B cell (primary cell): ENCODE measurements around the gene SCOC. TPM values are rescaled to one million over a fixed set of nuclear protein-coding genes. Genes with fewer than 3 reads are reported as not detected.

Experiments
- ATAC-seq: fragments of 200-7000 bp; cut with Tn5 transposase; one replicate; pipeline ENCODE4 v1.10.0; 2021; ENCODE audit warnings: low read depth, mild to moderate bottlenecking, moderate number of reproducible peaks, moderate library complexity
- CTCF ChIA-PET: fragments of 350-600 bp; sonication (Branson Sonifier 250); formaldehyde crosslinking; loops from one replicate; lab custom pipeline; 2021; ENCODE audit warnings: antibody characterized with exemption, inconsistent platforms; lab: Charles Lee
- POLR2A ChIA-PET: fragments of 350-600 bp; sonication (Branson Sonifier 250); formaldehyde crosslinking; loops from one replicate; lab custom pipeline; 2021; ENCODE audit warnings: antibody characterized with exemption; lab: Charles Lee
- DNase-seq: peaks from one replicate; pipeline ENCODE4 v3.0.0; 2013
- H2AFZ ChIP-seq: 2 replicates; pipeline ENCODE4 v1.6.1; 2012; ENCODE audit warnings: mild to moderate bottlenecking, low read depth, low read length; ENCODE audit not compliant: insufficient read depth, poor library complexity, severe bottlenecking
- H3K27ac ChIP-seq, 2 donors: 1 replicate in 1 of 2; 2 replicates in 1 of 2; pipeline ENCODE4 v1.5.1; 2012 to 2013; ENCODE audit warnings: low read length in 2 of 2, mild to moderate bottlenecking in 2 of 2, moderate library complexity in 1 of 2
- H3K27me3 ChIP-seq, 4 experiments: fragments of 200-600 bp in 1 of 4; sonication (generic) in 1 of 4; replicated peaks in 1 of 4; 1 replicate in 2 of 4; 2 replicates in 2 of 4; pipeline versions ENCODE4 v1.6.1 to v1.7.0; 2013 to 2016; ENCODE audit warnings: low read length in 3 of 4, mild to moderate bottlenecking in 2 of 4, mixed read lengths in 1 of 4, moderate library complexity in 1 of 4; ENCODE audit not compliant: insufficient read depth in 4 of 4, control insufficient read depth in 3 of 4; ENCODE audit errors: control extremely low read depth in 1 of 4
- H3K36me3 ChIP-seq, 2 experiments: replicated peaks in 1 of 2; 1 replicate in 1 of 2; 2 replicates in 1 of 2; pipeline versions ENCODE4 v1.6.1 to v1.7.1; 2013; ENCODE audit warnings: low read length in 1 of 2; ENCODE audit not compliant: insufficient read depth in 2 of 2, control insufficient read depth in 1 of 2; ENCODE audit errors: control extremely low read depth in 1 of 2, extremely low read depth in 1 of 2
- H3K4me1 ChIP-seq, 2 donors: fragments of 200-600 bp in 1 of 2; sonication (generic) in 1 of 2; 1 replicate in 1 of 2; 2 replicates in 1 of 2; pipeline versions ENCODE4 v1.5.1 to v1.6.1; 2013 to 2017; ENCODE audit warnings: low read length in 2 of 2; ENCODE audit not compliant: control insufficient read depth in 2 of 2, insufficient read depth in 2 of 2
- H3K4me2 ChIP-seq: replicated peaks from 2 replicates; pipeline ENCODE3; 2012; ENCODE audit warnings: mild to moderate bottlenecking, low read depth, low read length; ENCODE audit not compliant: poor library complexity, severe bottlenecking
- H3K4me3 ChIP-seq, 5 experiments: fragments of 200-600 bp in 1 of 5; sonication (generic) in 1 of 5; 1 replicate in 3 of 5; 2 replicates in 2 of 5; pipeline versions ENCODE4 v1.5.1 to v1.7.0; 2011 to 2016; ENCODE audit warnings: low read length in 4 of 5, mild to moderate bottlenecking in 4 of 5, low read depth in 2 of 5, control low read depth in 1 of 5, moderate library complexity in 1 of 5; ENCODE audit not compliant: insufficient read depth in 1 of 5; ENCODE audit errors: control extremely low read depth in 1 of 5, extremely low read depth in 1 of 5
- H3K79me2 ChIP-seq: fragments of 200-600 bp; sonication (generic); one replicate; pipeline ENCODE4 v1.6.0; 2016; ENCODE audit warnings: low read length; ENCODE audit not compliant: control insufficient read depth, insufficient read depth
- H3K9ac ChIP-seq: fragments of 200-600 bp; sonication (generic); 2 replicates; pipeline ENCODE4 v1.6.1; 2017; ENCODE audit warnings: mild to moderate bottlenecking, low read length, moderate library complexity
- H3K9me3 ChIP-seq, 3 donors: one replicate each; pipeline versions ENCODE4 v1.6.1 to v1.7.1; 2013; ENCODE audit warnings: low read length in 2 of 3; ENCODE audit not compliant: control insufficient read depth in 2 of 3, insufficient read depth in 1 of 3; ENCODE audit errors: control extremely low read depth in 1 of 3
- H4K20me1 ChIP-seq: 2 replicates; pipeline ENCODE4 v1.6.0; 2012; ENCODE audit warnings: mild to moderate bottlenecking, low read length; ENCODE audit not compliant: insufficient read depth, control insufficient read depth, poor library complexity, severe bottlenecking
- H3K27ac Mint-ChIP-seq: one replicate; pipeline ENCODE4 v1.8.0; 2021; ENCODE audit warnings: mixed read lengths
- H3K27me3 Mint-ChIP-seq: one replicate; pipeline ENCODE4 v1.8.0; 2021; ENCODE audit warnings: mixed read lengths
- H3K4me1 Mint-ChIP-seq: one replicate; pipeline ENCODE4 v1.8.0; 2021; ENCODE audit warnings: mixed read lengths
- H3K4me3 Mint-ChIP-seq: one replicate; pipeline ENCODE4 v1.8.0; 2021; ENCODE audit warnings: mixed read lengths
- H3K9me3 Mint-ChIP-seq: one replicate; pipeline ENCODE4 v1.8.0; 2022; ENCODE audit warnings: mixed read lengths; ENCODE audit not compliant: insufficient read depth
- CTCF ChIP-seq: fragments of 200-600 bp; IDR thresholded peaks from one replicate; pipeline ENCODE4 v1.8.0; 2022; ENCODE audit warnings: antibody characterized with exemption, mild to moderate bottlenecking
- EZH2 ChIP-seq: IDR thresholded peaks from 2 replicates; pipeline ENCODE4 v1.6.1; 2012; ENCODE audit warnings: borderline replicate concordance, low read depth, mild to moderate bottlenecking, moderate library complexity, low read length; ENCODE audit not compliant: insufficient read depth, poor library complexity, severe bottlenecking
- WGBS: methylation state at CpG from one replicate; pipeline ENCODE4 v1.1.5; 2013; ENCODE audit warnings: missing lambda C conversion rate; ENCODE audit not compliant: insufficient coverage; 5-methylcytosine and 5-hydroxymethylcytosine counted together
- intact Hi-C: fragments of 100-400 bp; cut with micrococcal nuclease; formaldehyde crosslinking; loops from one replicate; pipeline ENCODE4 v1.10.0; 2022
- polyA plus RNA-seq: library from polyadenylated mRNA; depleted of rRNA; stranded (reverse); fragments of >200 nt; gene quantifications from 2 replicates; pipeline ENCODE4 v1.2.3, GENCODE V29; 2012
- total RNA-seq, 2 donors: library from RNA; stranded (reverse); fragments of 120-200 nt in 1 of 2; gene quantifications; 1 replicate in 1 of 2; 2 replicates in 1 of 2; pipeline versions ENCODE4 v1.2.3 to v1.2.4, GENCODE V29; 2013 to 2022

SCOC gene
- total and polyA plus RNA-seq, 2 donors (not counting 1 experiment from before 2014, with no cell fraction given) = 4.6 to 18.4 TPM

DNA sequence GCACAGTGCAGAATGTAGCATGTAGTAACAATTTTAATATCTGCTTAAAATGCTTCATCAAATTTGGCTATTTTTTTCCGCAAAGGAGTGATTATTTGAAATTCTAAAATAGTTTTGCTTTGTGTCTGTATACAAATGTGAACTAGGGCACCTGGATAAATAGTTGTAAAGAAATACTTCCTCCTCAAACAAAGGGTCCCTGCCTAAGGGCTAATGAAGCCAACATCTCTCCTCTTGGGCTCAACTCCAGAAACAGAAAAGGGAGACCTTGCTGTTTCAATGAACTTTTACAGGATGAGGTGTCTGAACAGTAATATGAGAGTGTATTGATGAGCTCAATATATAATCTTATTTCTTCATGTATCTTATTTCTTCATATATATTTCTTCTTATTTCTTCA, 30.8 kb upstream of the SCOC start:
- TF ChIP-seq EZH2 (no peak), CTCF (no peak)
- DNase-seq (no peak), ATAC-seq (no peak)
- no peak overlapping the region for H3K4me3 ChIP-seq
- H3K36me3 ChIP-seq = no peaks in the 10 kb centered on the region
- no peaks in the 10 kb centered on the region for H3K79me2 ChIP-seq
- no peak overlapping the region for H3K4me2 ChIP-seq
- H2AFZ ChIP-seq = no peak overlapping the region
- H4K20me1 ChIP-seq = no peaks in the 10 kb centered on the region
- Mint-ChIP-seq H3K27me3 (peaks cover 22% of the 10 kb centered on the region), H3K4me1 (peaks cover 4% of the 10 kb centered on the region), H3K27ac (no peak overlapping the region), H3K4me3 (no peak overlapping the region), H3K9me3 (no peaks in the 10 kb centered on the region)
- H3K4me1 ChIP-seq = peaks cover 2 to 5% of the 10 kb centered on the region in 2 donors
- intact Hi-C loops = no loop called here
- CTCF ChIA-PET = interaction anchor here (2.5 kb wide), 1 partner anchor 17 kb away, joined by 15 read pairs; no protein-coding TSS in a partner anchor
- peaks cover 0 to 13% (median 5%) of the 10 kb centered on the region in 4 experiments for H3K27me3 ChIP-seq
- H3K27ac ChIP-seq = no peak overlapping the region
- POLR2A ChIA-PET = no interaction called here
- H3K9me3 ChIP-seq = no peaks in the 10 kb centered on the region
- no peak overlapping the region for H3K9ac ChIP-seq
- WGBS = no CpG with 5 or more reads among the region's 1 CpG

DNA sequence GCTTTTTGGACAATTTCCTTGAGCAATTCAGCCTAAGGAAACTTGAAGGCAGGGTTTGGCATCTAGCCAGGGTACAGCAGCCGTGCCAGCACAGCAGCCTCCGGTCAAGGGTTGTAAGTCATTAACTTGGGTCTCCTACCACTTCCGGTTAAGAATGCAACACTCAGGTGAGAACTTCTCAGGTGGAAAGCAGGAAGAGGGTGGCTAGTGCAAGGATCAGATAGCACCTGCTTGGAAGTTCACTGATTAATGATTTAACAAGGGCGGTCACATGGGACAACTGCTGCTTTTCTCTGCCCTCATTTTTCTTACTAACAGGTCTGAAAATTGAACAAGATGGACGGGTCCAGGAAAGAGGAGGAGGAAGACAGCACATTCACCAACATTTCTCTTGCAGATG, 30.1 kb upstream of the SCOC start:
- DNase-seq (no peak), ATAC-seq (no peak)
- Histone ChIP-seq H3K4me2 (no peak overlapping the region), H3K4me1 (peaks cover 2 to 5% of the 10 kb centered on the region in 2 donors), H3K9me3 (no peaks in the 10 kb centered on the region), H4K20me1 (no peaks in the 10 kb centered on the region), H3K9ac (no peak overlapping the region), H3K79me2 (no peaks in the 10 kb centered on the region), H3K4me3 (no peak overlapping the region), H3K27me3 (peaks cover 0 to 13% (median 6%) of the 10 kb centered on the region in 4 experiments), H3K36me3 (no peaks in the 10 kb centered on the region), H2AFZ (no peak overlapping the region), H3K27ac (no peak overlapping the region)
- H3K4me3 Mint-ChIP-seq = no peak overlapping the region
- H3K27ac Mint-ChIP-seq = no peak overlapping the region
- H3K9me3 Mint-ChIP-seq = no peaks in the 10 kb centered on the region
- peaks cover 4% of the 10 kb centered on the region for H3K4me1 Mint-ChIP-seq
- intact Hi-C loops = no loop called here
- ChIA-PET POLR2A (no interaction called here), CTCF (interaction anchor here (1.4 to 2.5 kb wide), 2 partner anchors 16 to 17 kb away, joined by 4 to 15 read pairs; no protein-coding TSS in a partner anchor)
- TF ChIP-seq CTCF (no peak), EZH2 (no peak)
- H3K27me3 Mint-ChIP-seq = peaks cover 22% of the 10 kb centered on the region
- WGBS = 17% methylated on average over 3 of the region's 5 CpGs
